NOMO-1 treated with dmso at 0.1 percent for 144 hours (cell line): Measurements from ENCODE around the gene CLMN.
"Not testable (repeated sequence)": the region's sequence is repeated elsewhere in the genome, so short reads cannot be mapped to it uniquely, and the experiment has no call there.

ENCODE experiments used
- DNase-seq: peaks from one replicate; lab custom pipeline; 2025; ENCODE audit not compliant: unreplicated experiment; lab: John Stamatoyannopoulos, UW

CLMN gene

DNA sequence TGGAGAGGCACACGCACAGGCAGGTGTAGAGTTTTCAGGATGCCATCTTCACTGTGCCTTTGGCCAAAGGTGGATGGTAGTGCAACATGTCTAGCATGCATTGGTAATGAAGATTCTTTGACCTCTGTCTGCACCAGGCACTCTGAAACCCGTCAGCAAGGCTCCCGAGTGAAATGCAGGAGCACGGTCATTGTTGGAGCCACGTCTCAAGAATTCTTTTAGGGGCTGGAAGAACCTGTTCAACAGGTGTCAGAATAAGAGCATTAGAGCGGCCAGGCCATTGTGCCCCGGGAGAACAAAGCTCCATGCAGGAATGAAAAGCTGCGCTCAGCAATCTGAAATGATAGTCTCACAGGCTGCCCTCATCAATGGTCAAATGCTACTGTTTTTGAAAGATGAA, 122.2 kb downstream of the CLMN start:
- no peak for DNase-seq

- DNase-seq = no peak
These were observed 122.7 kb downstream of the CLMN start for GRCh38 chr14:95196826-95197545.

DNA sequence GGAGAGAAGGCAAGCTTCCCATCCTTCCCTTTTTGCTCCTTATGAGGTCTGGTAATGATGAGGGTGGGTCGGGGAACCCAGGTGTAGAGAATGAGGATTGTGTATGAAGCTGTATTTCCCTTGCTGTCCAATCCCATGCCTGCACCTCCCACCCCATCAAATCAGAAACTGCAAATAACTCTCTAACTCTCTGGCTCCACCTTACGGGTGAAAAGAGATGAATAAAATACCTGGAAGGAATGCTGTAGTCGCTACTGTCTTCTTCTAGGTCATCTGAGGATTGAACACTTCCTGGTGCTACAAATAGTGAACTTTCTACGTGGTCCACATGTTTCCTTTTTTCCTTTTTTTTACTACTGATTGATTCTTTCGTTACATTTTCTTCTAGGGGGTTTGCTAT, 123.4 kb downstream of the CLMN start:
- DNase-seq = no peak

DNA sequence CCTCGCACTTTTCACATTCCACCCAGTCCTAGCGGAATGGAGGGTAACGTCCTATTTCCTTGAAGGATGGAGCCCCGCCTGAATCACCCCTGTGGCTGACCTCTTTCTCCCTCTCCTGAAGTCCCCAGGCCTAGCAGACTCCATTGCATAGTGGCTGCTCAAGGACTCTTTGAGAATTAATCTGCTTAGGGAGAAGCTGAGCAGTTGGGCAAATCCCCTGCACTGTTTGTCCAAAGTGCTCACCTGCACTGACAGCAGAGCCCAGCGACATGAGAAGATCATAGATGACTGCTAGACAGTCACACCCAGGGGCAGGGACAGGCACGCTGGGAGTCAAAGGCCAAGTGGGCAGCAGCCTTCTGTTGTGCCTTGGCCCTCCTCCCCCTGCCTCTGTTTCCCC, 124.7 kb downstream of the CLMN start:
- DNase-seq = no peak

GRCh38 chr14:95193081-95193480, 126.6 kb downstream of the CLMN start:
- DNase-seq = no peak

- no peak for DNase-seq
These were observed 127.4 kb downstream of the CLMN start for GRCh38 chr14:95192311-95192710.

DNA sequence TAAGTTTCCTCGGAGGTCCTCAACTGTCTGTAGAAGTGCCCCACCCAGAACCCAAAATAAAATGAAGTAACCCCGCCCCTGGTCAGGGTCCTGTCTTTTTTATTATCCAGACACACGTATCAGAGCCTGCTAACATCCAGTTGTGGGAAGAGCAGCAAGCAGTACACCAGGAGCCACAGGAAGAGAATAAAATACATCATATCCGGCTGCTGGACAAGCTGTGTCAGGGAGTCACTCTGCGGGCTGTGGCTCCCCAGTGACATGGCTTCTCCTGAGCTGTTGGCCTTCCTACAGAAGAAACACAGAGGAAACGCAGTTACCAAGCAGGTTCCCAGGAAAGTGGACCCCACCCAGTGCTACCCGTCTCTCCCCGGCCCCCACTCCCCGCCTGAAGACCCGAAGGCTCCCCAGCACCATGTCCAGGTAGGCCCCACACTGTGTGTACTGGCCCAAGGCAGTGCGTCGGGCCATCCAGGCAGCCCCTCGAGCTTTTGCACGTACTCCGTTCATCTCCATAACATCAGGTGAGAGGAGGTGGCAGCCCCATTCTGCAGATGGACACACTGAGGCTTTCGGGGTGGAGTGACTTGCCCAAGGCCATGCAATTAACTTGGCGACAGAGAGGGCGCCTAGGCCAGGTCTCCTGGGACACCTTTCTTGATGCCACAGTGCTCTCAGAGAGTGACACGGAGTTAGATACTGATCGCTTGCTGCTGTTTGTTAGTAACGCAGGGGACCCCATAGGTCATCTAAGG, 128.1 kb downstream of the CLMN start:
- DNase-seq = no peak

DNA sequence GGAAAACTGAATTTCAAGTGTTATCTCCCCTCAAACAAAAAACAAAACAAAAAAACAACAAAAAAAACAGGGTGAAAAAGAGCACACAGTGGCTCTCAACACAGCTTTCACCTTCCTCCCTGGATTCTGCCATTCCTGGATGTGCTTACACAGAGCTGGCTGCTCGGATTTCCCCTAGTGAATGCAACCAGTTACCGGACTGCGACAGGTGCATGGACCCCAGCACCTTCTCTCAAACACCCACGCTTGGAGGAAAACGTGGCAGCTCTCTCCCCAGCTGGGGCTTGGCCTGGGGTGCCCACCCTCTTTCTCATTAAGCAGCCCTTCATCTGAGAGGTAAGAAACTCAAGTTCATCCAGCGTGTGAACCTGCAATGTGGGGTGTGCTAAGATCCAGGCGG, 128.9 kb downstream of the CLMN start:
- no peak for DNase-seq

DNA sequence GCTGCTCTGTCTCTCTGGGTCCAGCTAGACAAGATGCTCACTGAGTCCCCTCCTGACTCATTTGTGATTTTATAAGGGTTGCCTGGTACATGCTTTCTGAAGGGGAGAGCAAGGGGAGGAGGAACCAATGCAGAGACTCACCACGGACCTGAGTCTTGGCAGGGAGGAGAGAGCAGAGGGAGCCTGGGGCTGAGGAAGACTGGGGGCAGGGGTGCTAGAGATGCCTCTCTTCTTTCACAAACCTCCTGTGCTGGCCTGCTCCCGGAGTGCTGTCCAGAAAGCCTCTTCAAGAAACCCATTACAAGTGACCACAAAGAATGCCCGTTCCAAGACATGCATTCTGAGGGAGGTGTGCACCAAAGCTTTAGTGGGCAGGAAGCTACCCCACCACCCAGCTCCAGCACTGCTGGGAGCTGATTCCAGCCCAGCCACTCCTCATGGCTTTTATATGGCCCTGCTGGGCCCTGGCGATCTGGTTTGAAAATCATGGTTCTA, 129.3 kb downstream of the CLMN start:
- no peak for DNase-seq

DNA sequence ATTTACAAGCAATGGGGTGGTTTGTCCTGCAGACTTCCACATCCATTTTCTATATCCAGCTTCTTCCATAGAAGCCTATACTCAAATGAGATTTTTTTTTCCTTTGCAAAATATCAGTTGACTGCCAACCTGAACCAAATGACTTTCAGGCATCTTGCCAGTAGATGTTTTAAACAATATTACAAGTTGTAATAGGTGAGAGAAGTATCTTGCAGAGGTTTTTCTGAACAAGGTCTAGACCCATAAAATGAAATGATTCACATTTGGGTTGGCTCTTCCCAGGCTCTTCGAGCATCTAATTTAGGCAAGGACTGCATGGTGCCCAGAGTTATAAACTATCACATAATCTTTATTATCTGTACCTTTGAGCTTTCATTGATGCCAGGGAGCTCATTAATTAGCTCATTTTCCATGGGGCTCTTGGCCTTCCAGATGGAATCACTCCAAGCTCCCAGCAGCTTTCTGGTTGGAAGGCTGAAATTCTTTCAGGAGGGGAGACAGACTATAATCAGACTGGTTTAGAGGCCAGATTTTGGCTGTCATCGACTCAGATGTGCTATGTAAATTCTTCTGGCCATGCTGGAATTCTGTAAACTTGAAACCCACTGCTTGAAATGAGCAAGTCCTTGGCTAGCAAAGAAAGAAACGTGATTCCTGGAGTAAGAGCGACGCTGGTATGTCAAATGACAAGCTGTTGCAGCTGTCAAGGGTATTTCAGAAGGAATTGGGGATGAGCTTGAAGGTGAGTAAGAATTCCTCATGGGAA, 130.2 kb downstream of the CLMN start:
- DNase-seq = no peak

GRCh38 chr14:95188380-95188779, 131.3 kb downstream of the CLMN start:
- DNase-seq = no peak

DNA sequence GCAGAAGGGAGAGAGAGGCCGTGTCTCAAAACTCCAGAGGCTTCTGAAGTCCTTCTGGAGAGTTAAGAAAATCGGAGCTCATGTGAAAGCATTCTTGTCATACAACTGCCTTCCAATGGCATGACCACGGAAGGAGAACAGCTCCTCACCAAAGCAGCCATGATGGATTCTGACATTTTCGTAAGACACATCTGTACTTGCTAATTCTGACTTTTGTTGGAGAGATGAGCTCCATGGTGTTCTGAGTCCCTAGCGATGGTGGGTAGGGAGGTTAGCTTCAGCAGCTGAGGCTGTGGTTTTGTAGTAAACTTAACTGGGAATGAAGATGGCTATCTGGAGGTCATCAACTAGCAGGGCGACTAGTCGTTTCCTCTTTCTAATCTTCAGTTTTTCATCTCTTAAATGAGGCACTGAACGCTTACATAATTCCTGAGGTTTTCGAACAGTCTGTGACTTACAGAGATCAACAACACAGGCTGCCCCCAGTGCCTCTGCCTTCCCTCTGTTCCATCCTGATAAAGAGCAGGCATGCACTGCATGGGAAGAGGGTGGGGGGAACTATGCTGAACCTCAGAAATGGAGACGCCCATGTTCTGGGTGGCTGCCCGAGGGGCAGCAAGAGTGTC, 133.8 kb downstream of the CLMN start:
- DNase-seq = peak; percentile 86

DNA sequence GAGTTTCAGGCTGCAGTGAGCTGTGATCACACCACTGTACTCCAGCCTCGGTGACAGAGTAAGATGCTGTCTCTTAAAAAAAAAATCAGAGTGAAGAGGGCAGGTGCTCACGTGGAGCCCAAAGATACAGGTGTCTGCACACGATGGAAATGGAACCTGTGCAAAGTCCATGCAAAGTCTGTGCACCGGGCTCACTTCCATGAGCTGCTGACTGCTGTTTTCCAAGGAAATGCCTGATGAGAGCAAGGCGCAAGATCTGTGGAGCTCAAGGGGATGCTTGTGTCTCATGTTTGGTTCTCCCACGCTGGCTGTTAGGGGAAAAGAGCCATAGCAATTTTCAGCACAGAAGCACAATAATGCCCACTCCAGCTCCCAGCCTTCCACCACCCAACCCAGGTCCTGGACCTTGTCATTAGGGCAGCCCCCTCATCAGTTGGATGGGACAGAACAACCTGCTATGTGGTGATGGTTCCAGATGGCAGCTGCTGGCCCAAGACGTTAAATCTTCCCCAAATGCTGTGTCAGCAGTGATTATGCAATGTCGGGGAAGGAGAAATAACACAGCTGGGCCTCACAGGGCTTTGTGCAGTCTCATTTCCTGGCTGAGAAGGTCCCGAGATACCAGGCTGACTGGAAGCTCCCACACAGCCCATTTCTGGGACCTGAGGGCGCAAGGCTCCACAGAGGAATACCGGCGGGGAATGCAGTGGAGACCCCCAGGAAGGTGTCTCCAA, 134.5 kb downstream of the CLMN start:
- DNase-seq = peak; percentile 60

GRCh38 chr14:95184413-95184790, 135.3 kb downstream of the CLMN start:
- no peak for DNase-seq

DNA sequence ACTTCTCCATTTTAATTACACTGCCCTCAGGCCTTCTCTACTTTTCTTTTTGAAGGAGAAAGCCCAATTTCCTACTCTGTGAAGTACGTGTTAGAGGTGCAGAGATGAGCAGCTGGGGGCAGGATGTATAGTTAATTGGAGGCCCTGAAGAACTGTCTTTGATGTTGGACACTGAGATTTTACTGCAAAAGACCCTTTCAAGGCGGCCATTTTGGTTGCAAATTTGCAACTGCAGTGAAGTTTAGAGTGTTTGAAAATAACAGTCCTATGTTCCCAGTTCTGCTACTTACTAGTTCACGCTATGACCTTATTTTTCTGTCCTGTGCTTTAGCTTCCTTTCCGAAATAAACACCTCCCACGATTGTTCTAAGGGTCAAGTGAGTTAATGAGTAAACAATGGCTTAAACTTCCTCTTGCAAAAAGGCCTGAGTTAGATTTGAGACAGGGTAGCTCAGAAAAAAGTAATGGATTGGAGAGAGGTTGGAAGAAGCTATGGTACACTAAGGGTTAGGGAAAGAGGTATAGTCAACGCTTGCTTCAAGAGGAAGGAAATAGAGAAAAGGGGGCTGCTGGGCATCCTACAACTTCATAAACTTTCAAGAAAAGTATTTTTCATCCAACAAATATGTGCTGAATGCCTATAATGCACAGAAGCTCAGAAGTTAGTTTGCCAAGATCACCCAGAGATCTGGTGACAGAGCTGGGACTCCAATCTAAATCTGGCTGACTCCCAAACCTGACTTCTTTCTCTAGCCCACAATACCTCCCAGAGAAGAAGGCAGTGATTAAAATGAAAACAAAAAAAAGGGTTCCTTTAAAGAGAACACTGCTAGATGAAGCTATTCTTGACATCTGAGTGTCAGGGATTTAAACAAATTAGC, 135.9 kb downstream of the CLMN start:
- DNase-seq = no peak

GRCh38 chr14:95183082-95183481, 136.6 kb downstream of the CLMN start:
- no peak for DNase-seq

- DNase-seq = no peak
These were observed 137.3 kb downstream of the CLMN start for GRCh38 chr14:95182379-95182778.

DNA sequence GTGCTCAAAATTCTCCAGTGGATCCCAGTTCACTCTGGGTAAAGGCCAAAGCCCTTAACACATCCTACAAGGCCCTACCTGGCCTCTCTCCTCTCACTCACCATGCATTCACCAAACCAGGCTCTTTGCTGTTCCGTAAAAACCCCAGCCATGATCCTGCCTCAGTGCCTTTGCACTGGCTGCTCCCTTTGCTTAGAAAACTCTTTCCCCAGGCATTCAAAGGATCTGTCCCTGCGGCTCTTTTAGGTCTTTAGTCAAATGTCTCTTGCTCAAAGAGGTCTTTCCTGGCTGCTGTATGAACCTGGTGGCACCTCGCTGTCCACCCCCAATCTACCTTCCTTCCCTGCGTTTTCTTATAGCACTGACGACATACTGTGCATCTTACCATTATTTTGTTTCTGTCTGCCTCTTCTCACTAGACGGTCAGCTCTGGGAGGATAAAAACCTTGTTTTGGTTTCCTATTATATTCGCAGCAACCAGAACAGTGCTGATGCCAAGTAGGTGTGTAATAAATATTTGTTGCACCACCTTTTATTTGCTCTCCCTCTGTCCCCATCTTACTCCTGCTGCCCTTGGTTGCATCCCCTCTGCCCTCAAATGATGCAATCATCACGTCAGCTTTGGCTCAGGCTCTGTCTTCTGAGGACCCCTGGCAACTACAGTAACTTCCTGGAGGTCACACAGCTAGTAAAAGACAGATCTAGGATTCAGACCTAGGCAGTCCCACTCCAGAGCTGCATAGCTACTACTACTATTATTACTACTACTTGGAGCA, 138.6 kb downstream of the CLMN start:
- no peak for DNase-seq

DNA sequence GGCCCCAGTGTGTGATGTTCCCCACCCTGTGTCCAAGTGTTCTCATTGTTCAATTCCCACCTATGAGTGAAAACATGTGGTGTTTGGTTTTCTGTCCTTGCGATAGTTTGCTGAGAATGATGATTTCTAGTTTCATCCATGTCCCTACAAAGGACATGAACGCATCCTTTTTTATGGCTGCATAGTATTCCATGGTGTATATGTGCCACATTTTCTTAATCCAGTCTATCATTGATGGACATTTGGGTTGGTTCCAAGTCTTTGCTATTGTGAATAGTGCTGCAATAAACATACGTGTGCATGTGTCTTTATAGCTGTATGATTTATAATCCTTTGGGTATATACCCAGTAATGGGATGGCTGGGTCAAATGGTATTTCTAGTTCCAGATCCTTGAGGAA, 144.0 kb downstream of the CLMN start:
- DNase-seq = not testable (repeated sequence)
